ENCODE results near the gene TMEM50A.
"Not testable (repeated sequence)": the region's sequence is repeated elsewhere in the genome, so short reads cannot be mapped to it uniquely, and the experiment has no call there.

DNA sequence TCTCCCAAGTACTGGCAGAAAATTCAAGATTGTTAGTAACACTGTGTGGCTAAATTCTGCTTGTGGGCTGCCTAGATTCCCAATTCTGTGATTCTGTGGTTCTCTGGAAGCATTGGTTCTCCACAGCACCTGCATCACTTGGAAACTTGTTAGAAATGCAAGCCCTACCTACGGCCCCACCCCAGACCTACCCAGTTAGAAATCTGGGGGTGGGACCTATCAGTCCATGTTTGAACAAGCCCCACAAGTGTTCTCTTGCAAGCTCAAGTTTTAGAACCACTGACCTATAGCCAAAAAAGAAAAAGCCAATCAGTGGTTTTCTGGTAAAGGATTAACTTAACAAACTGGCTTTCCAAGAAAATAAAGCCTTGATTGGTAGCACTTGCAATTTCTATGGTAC lies 30.0 kb upstream of the TMEM50A start:
- TF ChIP-seq POLR2A (IDR thresholded peaks at IDR 0.05; ENCODE audit: insufficient read depth in 1 of 2, low read depth in 2 of 2, low read length in 2 of 2); POLR2AphosphoS2 (IDR thresholded peaks at IDR 0.05; ENCODE audit: low read depth, low read length); CHCHD3 (CRISPR knock-in tag; IDR thresholded peaks at IDR 0.05): not testable (repeated sequence)
